Right cardiac atrium (tissue), 5 donors: ENCODE data around the gene PDF. TPM values are rescaled to one million over a fixed set of nuclear protein-coding genes. Genes with fewer than 3 reads are reported as not detected.

Source experiments
- polyA plus RNA-seq: library from polyadenylated mRNA; stranded (reverse); fragments of 200-250 nt; gene quantifications from one replicate; pipeline ENCODE4 v1.2.3, GENCODE V29; 2013
- total RNA-seq, 4 donors: library from RNA; stranded (reverse); fragmentation: NEBNext Ultra II Directional; extraction: Animal tissue kit (Norgen Biotek cat#: 25700); gene quantifications; one replicate each; pipeline ENCODE4 v1.2.1, GENCODE V29; 2021
- donor health status: healthy with polysubstance abuse.
- donor health status: DM: no; HTN: yes; CAD: no.
- donor health status: DM: no; HTN: no; CAD: no.
- donor health status: DM: no; HTN: yes; CAD: no; lungs with severe emphysema.
- donor health status: DM: yes; HTN: yes; CAD: no.

Gene PDF
- total and polyA plus RNA-seq, 5 donors, result 2.9 to 5.7 (median 4.9) TPM

Other genes with a start within 250 kb of the PDF start
- under 1 TPM; 0.18 to 0.89 (median 0.39) TPM for gene HAS3, start 224.9 kb downstream of the PDF start, total RNA-seq
- gene HAS3, start 224.9 kb downstream of the PDF start, polyA plus RNA-seq, result 0.50 TPM
- 10 to 100 TPM; 48.5 to 60.3 (median 54.1) TPM for gene CHTF8, start 198.0 kb downstream of the PDF start, total RNA-seq
- 29.6 TPM for gene CHTF8, start 198.0 kb downstream of the PDF start, polyA plus RNA-seq
- gene UTP4, start 197.9 kb downstream of the PDF start, total RNA-seq, result 10 to 100 TPM; 21.3 to 35.1 (median 28.2) TPM
- gene UTP4, start 197.9 kb downstream of the PDF start, polyA plus RNA-seq, result 13.4 TPM
- 10 to 100 TPM; 19.8 to 30.4 (median 22.4) TPM for gene SNTB2, start 143.4 kb downstream of the PDF start, total RNA-seq
- gene SNTB2, start 143.4 kb downstream of the PDF start, polyA plus RNA-seq, result 7.0 TPM
- gene VPS4A, start 19.2 kb downstream of the PDF start, total RNA-seq, result 10 to 100 TPM; 25.7 to 30.4 (median 27.9) TPM
- gene VPS4A, start 19.2 kb downstream of the PDF start, polyA plus RNA-seq, result 29.8 TPM
- 10 to 100 TPM; 21.0 to 24.8 (median 23.5) TPM for gene COG8, start 9.0 kb upstream of the PDF start, total RNA-seq
- gene COG8, start 9.0 kb upstream of the PDF start, polyA plus RNA-seq, result 15.7 TPM
- gene NIP7, start 9.2 kb upstream of the PDF start, total RNA-seq, result 10 to 100 TPM in 1 of 4 donors, 1 to 10 TPM in 3; 6.4 to 14.8 (median 9.1) TPM
- gene NIP7, start 9.2 kb upstream of the PDF start, polyA plus RNA-seq, result 6.2 TPM
- under 1 TPM in 2 of 4 donors, not detected in 2; 0.49 to 0.76 TPM for gene TMED6, start 21.2 kb upstream of the PDF start, total RNA-seq
- gene TMED6, start 21.2 kb upstream of the PDF start, polyA plus RNA-seq, result not detected
- gene TERF2, start 55.4 kb upstream of the PDF start, total RNA-seq, result 10 to 100 TPM; 24.0 to 28.3 (median 26.5) TPM
- gene TERF2, start 55.4 kb upstream of the PDF start, polyA plus RNA-seq, result 11.4 TPM
- 10 to 100 TPM; 65.0 to 68.7 (median 65.9) TPM for gene CYB5B, start 94.0 kb upstream of the PDF start, total RNA-seq
- gene CYB5B, start 94.0 kb upstream of the PDF start, polyA plus RNA-seq, result 63.9 TPM
- gene NFAT5, start 235.4 kb upstream of the PDF start, total RNA-seq, result 10 to 100 TPM; 17.7 to 28.5 (median 23.5) TPM
- 6.9 TPM for gene NFAT5, start 235.4 kb upstream of the PDF start, polyA plus RNA-seq